GM18499 (cell line): ENCODE results near the gene EFCAB11.

Experiments
- ATAC-seq: cut with Tn5 transposase; IDR thresholded peaks from one replicate; pipeline ENCODE4 v1.9.1; 2021; ENCODE audit warnings: moderate number of reproducible peaks; ENCODE audit not compliant: insufficient read depth, unreplicated experiment

Gene EFCAB11

GRCh38 chr14:89781046-89781445 lies 173.5 kb downstream of the EFCAB11 start:
- ATAC-seq, result no peak

GRCh38 chr14:89779707-89780106 lies 174.8 kb downstream of the EFCAB11 start:
- no peak for ATAC-seq

- no peak for ATAC-seq
These were observed 178.6 kb downstream of the EFCAB11 start for GRCh38 chr14:89775946-89776345.

GRCh38 chr14:89775151-89775550 lies 179.4 kb downstream of the EFCAB11 start:
- ATAC-seq, result no peak

- ATAC-seq, result peak; percentile 87
These were observed 180.8 kb downstream of the EFCAB11 start for GRCh38 chr14:89773644-89774316.

GRCh38 chr14:89773151-89773550 lies 181.4 kb downstream of the EFCAB11 start:
- peak; percentile 10 for ATAC-seq

GRCh38 chr14:89771251-89771650 lies 183.3 kb downstream of the EFCAB11 start:
- no peak for ATAC-seq

GRCh38 chr14:89767861-89768268 lies 186.7 kb downstream of the EFCAB11 start:
- ATAC-seq, result peak; percentile 57

- ATAC-seq, result no peak
These were observed 187.4 kb downstream of the EFCAB11 start for GRCh38 chr14:89767131-89767530.

GRCh38 chr14:89765346-89765745 lies 189.2 kb downstream of the EFCAB11 start:
- ATAC-seq, result no peak

- ATAC-seq, result no peak
These were observed 194.4 kb downstream of the EFCAB11 start for GRCh38 chr14:89760086-89760485.

- ATAC-seq, result no peak
These were observed 197.1 kb downstream of the EFCAB11 start for GRCh38 chr14:89757313-89757939.

GRCh38 chr14:89755816-89756215 lies 198.7 kb downstream of the EFCAB11 start:
- ATAC-seq, result no peak

GRCh38 chr14:89753828-89754412 lies 200.6 kb downstream of the EFCAB11 start:
- no peak for ATAC-seq

GRCh38 chr14:89750908-89751392 lies 203.6 kb downstream of the EFCAB11 start:
- ATAC-seq, result no peak

GRCh38 chr14:89750281-89750755 lies 204.2 kb downstream of the EFCAB11 start:
- no peak for ATAC-seq

GRCh38 chr14:89748004-89748403 lies 206.5 kb downstream of the EFCAB11 start:
- no peak for ATAC-seq

GRCh38 chr14:89747126-89747525 lies 207.4 kb downstream of the EFCAB11 start:
- ATAC-seq, result no peak

GRCh38 chr14:89746654-89747053 lies 207.9 kb downstream of the EFCAB11 start:
- ATAC-seq, result no peak

GRCh38 chr14:89746135-89746534 lies 208.4 kb downstream of the EFCAB11 start:
- no peak for ATAC-seq
